GM10847 (cell line): ENCODE data around the gene COL8A1.

Experiments
- POLR2A ChIP-seq: IDR thresholded peaks from 2 replicates; pipeline ENCODE4 v1.6.1; 2011; ENCODE audit not compliant: insufficient read length; ENCODE audit errors: extremely low read depth

COL8A1 gene

GRCh38 chr3:99818818-99819217, 180.4 kb downstream of the COL8A1 start:
- no peak for TF ChIP-seq POLR2A

- TF ChIP-seq POLR2A, result no peak
Measured at GRCh38 chr3:99823723-99824711, 185.6 kb downstream of the COL8A1 start.

- TF ChIP-seq POLR2A, result no peak
Measured at GRCh38 chr3:99825004-99825640, 186.7 kb downstream of the COL8A1 start.

GRCh38 chr3:99829844-99830243, 191.4 kb downstream of the COL8A1 start:
- TF ChIP-seq POLR2A, result no peak

GRCh38 chr3:99833617-99834205, 195.3 kb downstream of the COL8A1 start:
- TF ChIP-seq POLR2A, result no peak

GRCh38 chr3:99834211-99834957, 196.0 kb downstream of the COL8A1 start:
- no peak for TF ChIP-seq POLR2A

- TF ChIP-seq POLR2A, result no peak
Measured at GRCh38 chr3:99836681-99837080, 198.3 kb downstream of the COL8A1 start.

- TF ChIP-seq POLR2A, result no peak
Measured at GRCh38 chr3:99837715-99838114, 199.3 kb downstream of the COL8A1 start.

- TF ChIP-seq POLR2A, result no peak
Measured at GRCh38 chr3:99838755-99839154, 200.4 kb downstream of the COL8A1 start.

GRCh38 chr3:99839613-99840012, 201.2 kb downstream of the COL8A1 start:
- TF ChIP-seq POLR2A, result no peak

GRCh38 chr3:99842826-99843589, 204.6 kb downstream of the COL8A1 start:
- no peak for TF ChIP-seq POLR2A

- no peak for TF ChIP-seq POLR2A
Measured at GRCh38 chr3:99843590-99844258, 205.3 kb downstream of the COL8A1 start.

GRCh38 chr3:99845331-99845730, 206.9 kb downstream of the COL8A1 start:
- TF ChIP-seq POLR2A, result no peak

- no peak for TF ChIP-seq POLR2A
Measured at GRCh38 chr3:99845999-99846398, 207.6 kb downstream of the COL8A1 start.
